Measurements from ENCODE around the gene PTCH2. TPM values are rescaled to one million over a fixed set of nuclear protein-coding genes. Genes with fewer than 3 reads are reported as not detected.

PTCH2 gene
- total RNA-seq, 1 donor from 2014 or later, result not detected

GRCh38 chr1:44788120-44788860 lies 54.8 kb downstream of the PTCH2 start, which contains the start of gene BEST4:
Gene BEST4, minus strand, starts transcription at chr1:44788170. Its CDS starts 465 bp downstream, at chr1:44787705.
- no peak for DNase-seq (ENCODE audit: low spot score)
- Histone ChIP-seq H3K4me2 (no peak within 1 kb of the TSS), H3K36me3 (no peaks in the 10 kb centered on the region), H4K20me1 (ENCODE audit: low read depth) (no peaks in the 10 kb centered on the region), H3K9ac (no peak within 1 kb of the TSS), H3F3A (ENCODE audit: low read depth) (peaks cover 29% of the 10 kb centered on the region), H3K4me3 (no peak within 1 kb of the TSS), H2AFZ (replicated peaks) (no peak within 1 kb of the TSS), H3K27me3 (peaks cover 36% of the 10 kb centered on the region), H3K79me2 (ENCODE audit: low read depth) (no peaks in the 10 kb centered on the region), H3K9me3 (ENCODE audit: low read depth) (no peaks in the 10 kb centered on the region), H3K4me1 (peaks cover 20% of the 10 kb centered on the region), H3K27ac (no peak within 1 kb of the TSS)
- TF ChIP-seq CTCF (IDR thresholded peaks at IDR 0.05) (no peak), EZH2 (IDR thresholded peaks at IDR 0.05) (no peak), EZH2phosphoT487 (IDR thresholded peaks at IDR 0.05) (no peak)
- Mint-ChIP-seq H3K9me3 (no peaks in the 10 kb centered on the region), H3K4me1 (peaks cover 29% of the 10 kb centered on the region), H3K27ac (no peak within 1 kb of the TSS), H3K4me3 (peak within 1 kb of the TSS; percentile 43), H3K36me3 (no peaks in the 10 kb centered on the region), H3K27me3 (ENCODE audit: insufficient read depth, low read depth) (peaks cover 8% of the 10 kb centered on the region)

- Mint-ChIP-seq H3K27ac (no peak overlapping the region), H3K36me3 (peaks cover 2% of the 10 kb centered on the region), H3K4me3 (no peak overlapping the region), H3K27me3 (ENCODE audit: insufficient read depth, low read depth) (peaks cover 12% of the 10 kb centered on the region), H3K4me1 (peaks cover 30% of the 10 kb centered on the region), H3K9me3 (no peaks in the 10 kb centered on the region)
- H3K27me3 ChIP-seq, result peaks cover 36% of the 10 kb centered on the region
- no peaks in the 10 kb centered on the region for H3K79me2 ChIP-seq (ENCODE audit: low read depth)
- H3K36me3 ChIP-seq, result no peaks in the 10 kb centered on the region
- peaks cover 30% of the 10 kb centered on the region for H3F3A ChIP-seq (ENCODE audit: low read depth)
- no peak for DNase-seq (ENCODE audit: low spot score)
- H3K4me1 ChIP-seq, result peaks cover 18% of the 10 kb centered on the region
- no peaks in the 10 kb centered on the region for H4K20me1 ChIP-seq (ENCODE audit: low read depth)
- no peaks in the 10 kb centered on the region for H3K9me3 ChIP-seq (ENCODE audit: low read depth)
- H3K4me2 ChIP-seq, result no peak overlapping the region
- H3K9ac ChIP-seq, result no peak overlapping the region
- H3K4me3 ChIP-seq, result no peak overlapping the region
- TF ChIP-seq CTCF (IDR thresholded peaks at IDR 0.05) (no peak), EZH2phosphoT487 (IDR thresholded peaks at IDR 0.05) (no peak), EZH2 (IDR thresholded peaks at IDR 0.05) (no peak)
- H3K27ac ChIP-seq, result no peak overlapping the region
- H2AFZ ChIP-seq (replicated peaks), result no peak overlapping the region
Observed at GRCh38 chr1:44787506-44787905, 55.5 kb downstream of the PTCH2 start.

GRCh38 chr1:44786841-44787426 lies 56.1 kb downstream of the PTCH2 start:
- Histone ChIP-seq H3K36me3 (no peaks in the 10 kb centered on the region), H2AFZ (replicated peaks) (peak overlapping the region; percentile 80), H3K4me3 (peak overlapping the region; percentile 45), H3K27ac (no peak overlapping the region), H4K20me1 (ENCODE audit: low read depth) (no peaks in the 10 kb centered on the region), H3K4me1 (peaks cover 18% of the 10 kb centered on the region), H3K9ac (no peak overlapping the region), H3K27me3 (peaks cover 36% of the 10 kb centered on the region), H3K79me2 (ENCODE audit: low read depth) (no peaks in the 10 kb centered on the region), H3K4me2 (peak overlapping the region; percentile 76), H3F3A (ENCODE audit: low read depth) (peaks cover 33% of the 10 kb centered on the region), H3K9me3 (ENCODE audit: low read depth) (no peaks in the 10 kb centered on the region)
- Mint-ChIP-seq H3K9me3 (no peaks in the 10 kb centered on the region), H3K27me3 (ENCODE audit: insufficient read depth, low read depth) (peaks cover 12% of the 10 kb centered on the region), H3K4me1 (peaks cover 30% of the 10 kb centered on the region), H3K4me3 (peak overlapping the region; percentile 67), H3K27ac (no peak overlapping the region), H3K36me3 (peaks cover 2% of the 10 kb centered on the region)
- DNase-seq (ENCODE audit: low spot score), result no peak
- no peak for TF ChIP-seq CTCF (IDR thresholded peaks at IDR 0.05)
- no peak for TF ChIP-seq EZH2 (IDR thresholded peaks at IDR 0.05)
- no peak for TF ChIP-seq EZH2phosphoT487 (IDR thresholded peaks at IDR 0.05)

Data from neural progenitor cell (in vitro differentiated cells).